Tibial artery (tissue), 4 donors: ENCODE measurements around the gene TTLL7.

Experiments
- DNase-seq, 2 donors: peaks; one replicate each; pipeline ENCODE4 v3.0.0-alpha.2; 2019
- H3K27ac ChIP-seq, 2 donors: fragments of 200-600 bp; sonication (generic) in 1 of 2; 1 replicate in 1 of 2; 2 replicates in 1 of 2; pipeline ENCODE4 v1.5.1; 2018 to 2019; ENCODE audit warnings: mild to moderate bottlenecking in 1 of 2
- H3K27me3 ChIP-seq, 2 donors: fragments of 200-600 bp; sonication (generic) in 1 of 2; one replicate each; pipeline versions ENCODE4 v1.5.1 to v1.6.0; 2016 to 2019
- H3K36me3 ChIP-seq, 3 donors: fragments of 200-600 bp; sonication (generic) in 2 of 3; one replicate each; pipeline ENCODE4 v1.5.1; 2016 to 2019; ENCODE audit warnings: mild to moderate bottlenecking in 2 of 3
- H3K4me1 ChIP-seq, 4 donors: fragments of 200-600 bp; sonication (generic) in 2 of 4; 1 replicate in 3 of 4; 2 replicates in 1 of 4; pipeline ENCODE4 v1.5.1; 2016 to 2019
- H3K4me3 ChIP-seq, 2 donors: fragments of 200-600 bp; sonication (generic) in 1 of 2; 1 replicate in 1 of 2; 2 replicates in 1 of 2; pipeline ENCODE4 v1.5.1; 2018 to 2019; ENCODE audit warnings: mild to moderate bottlenecking in 2 of 2
- H3K9me3 ChIP-seq, 3 donors: fragments of 200-600 bp; sonication (generic) in 1 of 3; one replicate each; pipeline ENCODE4 v1.5.1; 2016 to 2019
- CTCF ChIP-seq, 2 experiments: fragments of 200-600 bp in 1 of 2; fragments of 450-650 bp in 1 of 2; IDR thresholded peaks; one replicate each; pipeline ENCODE4 v1.5.1; 2017 to 2019; ENCODE audit warnings: antibody characterized with exemption in 2 of 2, mild to moderate bottlenecking in 1 of 2, moderate library complexity in 1 of 2
- intact Hi-C: fragments of 100-400 bp; cut with DNase I; formaldehyde crosslinking; loops from one replicate; pipeline ENCODE4 v1.15.0; 2023; ENCODE audit warnings: low total_unique reads

TTLL7 gene

GRCh38 chr1:83836543-83836942 is 162.4 kb downstream of the TTLL7 start:
- no peaks in the 10 kb centered on the region for H3K4me1 ChIP-seq
- no peak overlapping the region for H3K4me3 ChIP-seq
- intact Hi-C loops = no loop called here
- TF ChIP-seq CTCF (IDR thresholded peaks at IDR 0.05) = no peak
- no peaks in the 10 kb centered on the region for H3K9me3 ChIP-seq
- no peaks in the 10 kb centered on the region for H3K27me3 ChIP-seq
- no peaks in the 10 kb centered on the region for H3K36me3 ChIP-seq
- no peak for DNase-seq
- H3K27ac ChIP-seq = no peak overlapping the region

GRCh38 chr1:83834621-83835264 is 164.2 kb downstream of the TTLL7 start:
- TF ChIP-seq CTCF (IDR thresholded peaks at IDR 0.05) = no peak
- DNase-seq = no peak
- H3K4me1 ChIP-seq = no peaks in the 10 kb centered on the region
- H3K9me3 ChIP-seq = no peaks in the 10 kb centered on the region
- H3K27ac ChIP-seq = no peak overlapping the region
- no peak overlapping the region for H3K4me3 ChIP-seq
- H3K36me3 ChIP-seq = no peaks in the 10 kb centered on the region
- intact Hi-C loops = no loop called here
- H3K27me3 ChIP-seq = no peaks in the 10 kb centered on the region

- Histone ChIP-seq H3K27ac (no peak overlapping the region), H3K4me1 (no peaks in the 10 kb centered on the region), H3K36me3 (no peaks in the 10 kb centered on the region), H3K27me3 (no peaks in the 10 kb centered on the region), H3K4me3 (no peak overlapping the region), H3K9me3 (no peaks in the 10 kb centered on the region)
- no peak for DNase-seq
- no peak for TF ChIP-seq CTCF (IDR thresholded peaks at IDR 0.05)
- intact Hi-C loops = no loop called here
Observed at GRCh38 chr1:83832194-83832593, 166.7 kb downstream of the TTLL7 start.

- Histone ChIP-seq H3K4me3 (no peak overlapping the region), H3K9me3 (no peaks in the 10 kb centered on the region), H3K27ac (no peak overlapping the region), H3K27me3 (no peaks in the 10 kb centered on the region), H3K4me1 (no peaks in the 10 kb centered on the region), H3K36me3 (no peaks in the 10 kb centered on the region)
- TF ChIP-seq CTCF (IDR thresholded peaks at IDR 0.05) = no peak
- intact Hi-C loops = no loop called here
- no peak for DNase-seq
Observed at GRCh38 chr1:83829106-83829505, 169.8 kb downstream of the TTLL7 start.

GRCh38 chr1:83828456-83828855 is 170.5 kb downstream of the TTLL7 start:
- no peak overlapping the region for H3K27ac ChIP-seq
- no peaks in the 10 kb centered on the region for H3K27me3 ChIP-seq
- H3K4me3 ChIP-seq = no peak overlapping the region
- no peak for TF ChIP-seq CTCF (IDR thresholded peaks at IDR 0.05)
- no peaks in the 10 kb centered on the region for H3K4me1 ChIP-seq
- DNase-seq = no peak
- intact Hi-C loops = no loop called here
- H3K9me3 ChIP-seq = no peaks in the 10 kb centered on the region
- no peaks in the 10 kb centered on the region for H3K36me3 ChIP-seq

- H3K9me3 ChIP-seq = no peaks in the 10 kb centered on the region
- no peak overlapping the region for H3K4me3 ChIP-seq
- H3K4me1 ChIP-seq = no peaks in the 10 kb centered on the region
- no peak for TF ChIP-seq CTCF (IDR thresholded peaks at IDR 0.05)
- H3K27me3 ChIP-seq = no peaks in the 10 kb centered on the region
- no peak overlapping the region for H3K27ac ChIP-seq
- no peak for DNase-seq
- H3K36me3 ChIP-seq = no peaks in the 10 kb centered on the region
- intact Hi-C loops = no loop called here
Observed at GRCh38 chr1:83827741-83828140, 171.2 kb downstream of the TTLL7 start.
